ENCODE data around the gene SLC9A4.

SLC9A4 gene

DNA sequence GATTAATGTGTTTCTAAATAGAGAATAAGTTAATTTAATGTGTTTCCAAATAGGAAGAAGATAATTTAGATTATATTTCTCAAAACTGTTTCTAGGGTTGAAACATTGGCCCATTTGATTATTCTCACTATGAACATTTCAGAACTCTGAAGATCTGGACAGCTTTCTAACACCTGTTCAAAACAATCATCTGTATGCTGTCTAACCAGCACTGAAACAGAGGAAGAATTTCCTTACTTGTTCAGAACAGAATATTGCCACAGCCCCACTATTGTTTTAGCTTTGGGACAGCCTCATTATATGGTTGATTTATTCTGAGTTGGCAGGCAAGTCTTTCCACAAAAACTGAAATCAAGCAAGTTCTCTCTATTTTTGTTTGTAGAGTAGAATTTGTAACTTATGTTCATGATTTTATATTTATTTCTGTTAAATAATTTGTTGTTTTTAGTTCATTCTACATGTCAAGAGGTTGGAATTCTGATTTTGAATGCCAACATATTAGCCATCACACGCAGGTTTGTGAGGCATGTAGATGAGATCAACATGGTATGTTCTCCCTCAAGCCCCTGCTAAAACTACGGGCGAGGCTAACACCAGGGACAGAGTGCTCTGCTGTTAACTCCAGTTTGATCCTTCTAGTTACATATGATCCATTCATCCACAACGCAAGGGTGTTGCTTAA is 38.9 kb upstream of the SLC9A4 start:
- TF ChIP-seq, protein P1, sequence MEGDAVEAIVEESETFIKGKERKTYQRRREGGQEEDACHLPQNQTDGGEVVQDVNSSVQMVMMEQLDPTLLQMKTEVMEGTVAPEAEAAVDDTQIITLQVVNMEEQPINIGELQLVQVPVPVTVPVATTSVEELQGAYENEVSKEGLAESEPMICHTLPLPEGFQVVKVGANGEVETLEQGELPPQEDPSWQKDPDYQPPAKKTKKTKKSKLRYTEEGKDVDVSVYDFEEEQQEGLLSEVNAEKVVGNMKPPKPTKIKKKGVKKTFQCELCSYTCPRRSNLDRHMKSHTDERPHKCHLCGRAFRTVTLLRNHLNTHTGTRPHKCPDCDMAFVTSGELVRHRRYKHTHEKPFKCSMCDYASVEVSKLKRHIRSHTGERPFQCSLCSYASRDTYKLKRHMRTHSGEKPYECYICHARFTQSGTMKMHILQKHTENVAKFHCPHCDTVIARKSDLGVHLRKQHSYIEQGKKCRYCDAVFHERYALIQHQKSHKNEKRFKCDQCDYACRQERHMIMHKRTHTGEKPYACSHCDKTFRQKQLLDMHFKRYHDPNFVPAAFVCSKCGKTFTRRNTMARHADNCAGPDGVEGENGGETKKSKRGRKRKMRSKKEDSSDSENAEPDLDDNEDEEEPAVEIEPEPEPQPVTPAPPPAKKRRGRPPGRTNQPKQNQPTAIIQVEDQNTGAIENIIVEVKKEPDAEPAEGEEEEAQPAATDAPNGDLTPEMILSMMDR (IDR thresholded peaks at IDR 0.05): no peak

DNA sequence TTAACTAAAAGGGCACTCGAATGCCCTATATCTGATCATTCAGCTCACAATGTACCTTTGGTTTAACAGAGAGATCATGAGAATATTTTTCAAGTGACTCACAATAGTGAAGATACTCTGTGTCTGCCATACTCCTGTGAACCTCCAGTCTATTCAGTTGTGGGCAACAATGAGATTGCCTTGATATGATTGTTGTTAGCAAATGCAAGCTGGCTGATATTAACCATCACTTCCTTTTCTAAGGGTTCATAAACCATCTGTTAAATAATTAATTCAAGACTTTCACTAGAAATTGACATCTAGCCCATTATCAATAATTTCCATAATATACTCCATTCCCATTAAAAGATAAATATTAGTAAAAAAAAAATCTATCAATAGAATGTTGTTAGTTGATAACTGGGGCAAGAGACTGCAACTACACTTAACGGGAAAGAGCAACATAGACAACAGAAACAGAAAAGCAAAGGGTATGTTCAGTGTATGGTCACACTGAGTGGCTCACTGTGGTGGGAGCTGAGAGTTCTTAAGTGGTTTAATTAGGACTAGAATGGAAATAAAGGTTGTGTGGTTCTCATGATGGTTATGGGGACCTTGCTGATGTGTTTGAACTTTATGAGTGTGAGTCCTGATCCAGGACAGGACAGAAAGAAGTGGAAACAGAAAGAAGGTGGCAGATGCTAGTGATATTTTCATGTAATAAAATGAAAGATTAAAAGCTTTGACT is 38.2 kb upstream of the SLC9A4 start:
- TF ChIP-seq, protein P1 (IDR thresholded peaks at IDR 0.05): no peak

DNA sequence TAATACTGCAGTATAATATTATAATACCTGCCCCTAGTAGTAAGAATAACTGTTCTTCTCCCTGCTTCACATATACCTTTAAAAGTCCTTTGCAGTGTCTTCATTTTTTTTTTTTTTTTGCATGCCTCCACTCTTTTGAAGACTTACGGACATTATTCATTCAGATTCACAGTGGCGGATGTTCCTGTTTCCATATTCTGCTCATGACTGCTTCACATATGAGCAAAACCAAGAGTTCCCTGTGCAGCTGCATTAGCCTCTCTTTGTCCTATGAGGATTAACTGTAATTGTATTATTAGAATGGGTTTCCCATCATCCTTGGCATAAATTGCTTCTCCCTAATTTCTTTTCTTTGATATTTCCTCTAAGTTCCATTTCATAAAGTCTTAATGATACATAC is 37.3 kb upstream of the SLC9A4 start:
- TF ChIP-seq, protein P1 (IDR thresholded peaks at IDR 0.05): no peak

DNA sequence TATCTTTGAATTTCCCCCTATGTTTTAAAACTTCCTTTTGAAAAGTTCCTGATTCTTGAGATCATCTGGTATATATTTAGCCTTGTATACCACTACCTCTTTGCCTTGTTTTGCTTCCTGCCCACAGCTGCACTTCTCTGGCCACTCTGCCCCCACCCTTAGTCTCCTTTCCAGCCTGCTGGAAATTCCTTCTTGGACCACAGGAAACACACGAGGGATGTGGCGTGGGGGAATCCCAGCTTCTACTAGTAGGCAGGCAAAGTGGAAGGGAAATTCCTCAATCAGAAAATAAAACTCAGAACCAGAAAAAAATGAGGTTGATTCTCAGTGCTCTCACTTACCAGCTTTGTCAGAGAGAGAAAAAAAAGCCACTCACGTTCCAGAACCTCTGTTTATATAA is 36.7 kb upstream of the SLC9A4 start:
- TF ChIP-seq, protein P1 (IDR thresholded peaks at IDR 0.05): no peak

DNA sequence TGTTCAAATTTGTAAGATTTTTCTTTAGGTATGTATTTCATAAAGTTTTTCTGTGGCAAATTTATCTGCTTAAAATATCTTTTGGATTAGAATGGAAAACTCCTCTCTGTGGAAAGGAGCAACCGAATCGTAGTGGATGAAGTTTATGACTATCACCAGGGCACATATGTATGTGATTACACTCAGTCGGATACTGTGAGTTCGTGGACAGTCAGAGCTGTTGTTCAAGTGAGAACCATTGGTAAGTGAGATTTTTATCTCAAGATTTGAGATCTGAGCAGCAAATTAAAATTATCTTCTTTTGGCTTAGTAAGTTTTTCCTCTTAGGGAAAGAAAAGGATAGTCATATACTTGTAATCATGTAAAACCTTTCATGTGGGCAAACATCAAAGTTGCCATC is 35.9 kb upstream of the SLC9A4 start:
- TF ChIP-seq, protein P1 (IDR thresholded peaks at IDR 0.05): no peak

DNA sequence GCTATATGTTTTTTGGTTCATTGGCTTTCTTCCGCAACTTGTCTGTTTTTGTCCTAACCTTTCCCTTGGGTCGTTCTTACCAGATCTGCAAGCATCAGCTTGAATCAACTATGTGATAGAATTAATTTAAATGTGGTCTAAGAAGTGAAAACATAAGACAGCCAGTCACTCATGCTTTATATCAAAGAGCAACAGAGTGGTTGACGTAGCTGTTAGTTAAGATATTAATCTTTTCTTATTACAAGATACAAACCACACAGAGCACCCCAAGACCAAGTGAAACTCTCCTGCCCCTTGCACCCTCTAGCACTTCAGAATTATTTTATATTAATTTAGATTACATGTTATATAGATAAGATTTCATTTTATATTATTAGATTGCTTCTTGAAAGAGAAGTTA is 34.9 kb upstream of the SLC9A4 start:
- TF ChIP-seq, protein P1 (IDR thresholded peaks at IDR 0.05): no peak

DNA sequence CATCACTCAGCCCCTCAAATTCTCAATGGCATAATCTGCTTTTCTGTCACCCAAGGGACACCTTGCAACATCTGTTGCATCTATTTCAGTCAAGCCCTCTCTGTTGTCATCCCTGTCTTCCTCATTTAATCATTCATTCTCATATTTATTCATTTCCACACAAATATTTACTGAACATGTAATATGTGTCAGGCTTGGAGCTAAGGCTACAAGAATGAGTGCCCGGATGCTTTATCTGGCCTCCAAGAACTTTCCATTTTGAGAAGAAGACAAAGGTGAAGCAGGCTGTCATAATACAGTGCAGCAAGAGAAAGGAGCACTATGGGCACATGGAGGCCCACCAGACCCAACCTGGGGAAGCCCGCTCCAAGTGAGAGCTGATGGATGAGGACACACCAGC is 34.4 kb upstream of the SLC9A4 start:
- TF ChIP-seq, protein P1 (IDR thresholded peaks at IDR 0.05): no peak
